NT2/D1 (cell line): ENCODE measurements around the gene CHRNB2.

Experiments
- DNase-seq: peaks from one replicate; pipeline ENCODE4 v3.0.0-alpha.2; 2011; ENCODE audit warnings: low read depth, low spot score
- H3K27me3 ChIP-seq: 2 replicates; pipeline ENCODE4 v1.6.0; 2011; ENCODE audit warnings: mild to moderate bottlenecking; ENCODE audit not compliant: insufficient read length, insufficient read depth
- H3K36me3 ChIP-seq: 2 replicates; pipeline ENCODE4 v1.6.1; 2011; ENCODE audit warnings: mild to moderate bottlenecking, low read length, mixed read lengths; ENCODE audit not compliant: insufficient read depth, insufficient read length
- H3K4me1 ChIP-seq: 2 replicates; pipeline ENCODE4 v1.5.1; 2011; ENCODE audit not compliant: insufficient read depth, insufficient read length
- H3K4me3 ChIP-seq: 2 replicates; pipeline ENCODE4 v1.5.1; 2011; ENCODE audit warnings: low read depth; ENCODE audit not compliant: insufficient read length
- H3K9ac ChIP-seq: 2 replicates; pipeline ENCODE4 v1.6.0; 2011; ENCODE audit warnings: low read depth; ENCODE audit not compliant: insufficient read length
- H3K9me3 ChIP-seq: 2 replicates; pipeline ENCODE4 v1.5.1; 2011; ENCODE audit warnings: mild to moderate bottlenecking, low read length; ENCODE audit not compliant: insufficient read depth
- SUZ12 ChIP-seq: IDR thresholded peaks from 2 replicates; pipeline ENCODE4 v1.6.1; 2011; ENCODE audit not compliant: insufficient read length, insufficient read depth; ENCODE audit errors: extremely low read depth
- YY1 ChIP-seq: IDR thresholded peaks from 2 replicates; pipeline ENCODE4 v1.6.1; 2011; ENCODE audit not compliant: insufficient read length, insufficient read depth
- ZNF274 ChIP-seq: IDR thresholded peaks from 2 replicates; pipeline ENCODE4 v1.6.1; 2011; ENCODE audit warnings: mild to moderate bottlenecking, low read depth, low read length

Gene CHRNB2

DNA sequence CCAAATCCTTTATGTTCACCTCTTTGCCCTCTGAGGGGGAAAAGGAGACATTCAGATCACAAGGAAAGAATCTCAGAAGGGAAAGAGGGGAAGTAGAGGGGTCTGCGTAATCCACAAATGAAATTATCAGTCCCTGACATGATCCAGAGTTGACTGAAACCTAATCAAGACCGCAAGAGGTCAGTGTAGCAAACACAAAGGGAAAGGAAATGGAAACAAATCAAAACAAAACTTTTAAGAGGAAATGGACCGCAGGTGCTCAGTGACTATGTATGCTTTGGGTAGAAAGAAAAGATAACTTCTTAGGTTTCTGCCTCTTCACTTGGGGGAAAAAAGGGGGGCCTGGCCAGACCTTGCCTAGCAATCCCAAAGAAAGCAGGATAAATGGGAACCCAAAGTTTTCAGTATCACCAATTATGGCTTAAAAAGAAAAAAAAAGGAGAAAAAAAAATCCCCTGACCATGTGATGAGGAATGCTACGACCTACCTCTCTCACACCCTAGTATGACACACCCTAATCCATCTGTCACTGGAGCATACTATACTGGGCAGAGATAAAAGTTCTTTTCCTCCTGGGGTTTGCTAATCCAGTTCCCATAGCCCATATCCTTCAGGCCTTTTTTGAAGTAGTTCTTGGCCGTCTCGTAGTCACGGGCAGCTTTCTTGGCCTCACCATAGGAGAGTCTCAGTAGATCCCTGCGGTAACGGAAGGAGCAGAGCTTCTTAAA is 16.9 kb downstream of the CHRNB2 start:
- no peaks in the 10 kb centered on the region for H3K27me3 ChIP-seq
- H3K4me1 ChIP-seq = no peaks in the 10 kb centered on the region
- no peak overlapping the region for H3K9ac ChIP-seq
- no peak overlapping the region for H3K4me3 ChIP-seq
- no peak for TF ChIP-seq SUZ12
- TF ChIP-seq YY1 = no peak
- TF ChIP-seq ZNF274 = no peak
- peaks cover 98% of the 10 kb centered on the region for H3K36me3 ChIP-seq
- no peak for DNase-seq
- H3K9me3 ChIP-seq = no peaks in the 10 kb centered on the region

DNA sequence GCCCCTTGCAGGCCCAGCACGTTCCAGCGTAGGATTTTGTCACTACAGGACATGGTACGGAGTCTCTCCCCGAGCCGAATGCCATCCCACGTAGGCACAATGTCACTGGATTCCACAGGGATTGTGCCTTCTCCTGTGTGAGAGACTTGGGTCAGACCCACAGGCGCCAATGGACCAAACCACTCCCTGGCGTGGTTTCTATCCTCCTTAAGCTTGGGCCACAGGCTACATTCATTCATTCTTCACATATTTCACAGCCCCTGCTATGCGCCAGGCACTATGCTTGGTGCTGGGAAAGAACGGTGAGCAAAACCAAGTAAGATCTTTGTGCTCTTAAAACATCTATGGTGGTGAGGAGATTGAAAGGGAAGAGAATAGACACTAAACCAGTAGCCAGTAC is 18.7 kb downstream of the CHRNB2 start:
- Histone ChIP-seq H3K36me3 (peaks cover 98% of the 10 kb centered on the region), H3K9me3 (no peaks in the 10 kb centered on the region)
- no peak for TF ChIP-seq ZNF274

DNA sequence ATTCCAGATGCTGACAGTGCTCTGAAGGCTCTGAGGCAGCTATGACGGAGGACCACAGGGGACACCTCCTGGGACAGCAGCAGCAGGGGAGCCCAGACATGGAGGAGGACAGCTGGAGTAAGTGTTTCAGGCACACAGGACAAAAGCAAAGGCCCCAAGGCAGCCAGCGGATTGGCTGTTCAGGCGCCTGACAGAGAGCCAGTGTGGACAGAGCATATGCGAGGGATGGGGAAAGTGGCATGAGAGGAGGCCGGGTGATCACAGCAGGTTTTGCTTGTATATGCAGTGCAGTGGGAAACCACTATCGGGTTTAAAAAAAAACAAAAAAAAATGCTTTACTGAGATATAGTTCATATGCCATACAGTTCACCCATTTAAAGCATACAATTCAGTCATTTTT is 19.1 kb downstream of the CHRNB2 start:
- H3K4me1 ChIP-seq = no peaks in the 10 kb centered on the region
- no peaks in the 10 kb centered on the region for H3K27me3 ChIP-seq
- no peak for DNase-seq
- no peak overlapping the region for H3K9ac ChIP-seq
- H3K9me3 ChIP-seq = no peaks in the 10 kb centered on the region
- peaks cover 100% of the 10 kb centered on the region for H3K36me3 ChIP-seq
- TF ChIP-seq SUZ12 = no peak
- no peak for TF ChIP-seq YY1
- no peak for TF ChIP-seq ZNF274
- no peak overlapping the region for H3K4me3 ChIP-seq

More for the DNA sequence above, 18.7 kb downstream of the CHRNB2 start:
- Histone ChIP-seq H3K27me3 (no peaks in the 10 kb centered on the region), H3K4me1 (no peaks in the 10 kb centered on the region), H3K4me3 (no peak overlapping the region), H3K9ac (no peak overlapping the region)
- no peak for DNase-seq

DNA sequence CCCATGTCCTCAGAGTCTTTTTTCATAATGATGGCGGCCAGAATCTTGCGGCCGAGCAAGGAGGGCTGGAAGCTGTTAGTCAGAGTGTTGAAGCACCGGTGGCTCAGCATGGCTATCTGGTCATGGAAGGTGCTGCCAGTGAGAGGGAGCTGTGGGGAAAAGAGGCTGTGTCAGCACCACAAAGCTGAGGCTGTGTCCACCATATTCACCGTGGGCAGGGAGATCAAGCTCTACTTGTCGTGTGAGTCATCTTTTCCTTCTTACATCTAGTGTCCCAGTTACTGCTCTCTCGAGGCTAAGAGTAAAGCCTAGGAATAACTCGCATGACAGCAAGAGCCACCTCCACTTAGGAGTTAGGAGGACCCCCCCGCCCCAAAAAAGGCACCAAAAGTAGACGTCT is 22.2 kb downstream of the CHRNB2 start:
- Histone ChIP-seq H3K9ac (no peak overlapping the region), H3K27me3 (no peaks in the 10 kb centered on the region), H3K4me3 (no peak overlapping the region), H3K9me3 (no peaks in the 10 kb centered on the region), H3K36me3 (peaks cover 99% of the 10 kb centered on the region), H3K4me1 (no peaks in the 10 kb centered on the region)
- TF ChIP-seq YY1 = no peak
- DNase-seq = no peak

DNA sequence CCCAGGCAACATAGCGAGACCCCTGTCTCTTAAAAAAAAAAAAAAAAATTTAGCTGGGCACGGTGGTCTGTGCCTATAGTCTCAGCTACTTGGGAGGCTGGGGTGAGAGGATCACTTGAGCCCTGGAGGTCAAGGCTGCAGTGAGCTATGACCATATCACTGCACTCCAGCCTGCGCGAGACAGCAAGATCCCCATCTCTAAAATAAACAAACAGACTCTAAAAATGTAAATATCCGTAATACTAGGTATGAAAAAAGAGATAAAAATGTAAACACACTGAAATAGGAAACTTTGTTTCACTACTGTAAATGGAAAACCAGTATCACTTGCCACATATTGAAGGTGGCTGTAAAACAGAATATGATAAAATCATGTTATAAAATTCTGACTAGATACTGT is 23.2 kb downstream of the CHRNB2 start:
- H3K27me3 ChIP-seq = no peaks in the 10 kb centered on the region
- H3K4me3 ChIP-seq = no peak overlapping the region
- H3K9ac ChIP-seq = no peak overlapping the region
- H3K4me1 ChIP-seq = no peaks in the 10 kb centered on the region
- no peak for TF ChIP-seq SUZ12
- no peak for TF ChIP-seq ZNF274
- TF ChIP-seq YY1 = no peak
- DNase-seq = no peak
- H3K9me3 ChIP-seq = no peaks in the 10 kb centered on the region
- peaks cover 99% of the 10 kb centered on the region for H3K36me3 ChIP-seq

DNA sequence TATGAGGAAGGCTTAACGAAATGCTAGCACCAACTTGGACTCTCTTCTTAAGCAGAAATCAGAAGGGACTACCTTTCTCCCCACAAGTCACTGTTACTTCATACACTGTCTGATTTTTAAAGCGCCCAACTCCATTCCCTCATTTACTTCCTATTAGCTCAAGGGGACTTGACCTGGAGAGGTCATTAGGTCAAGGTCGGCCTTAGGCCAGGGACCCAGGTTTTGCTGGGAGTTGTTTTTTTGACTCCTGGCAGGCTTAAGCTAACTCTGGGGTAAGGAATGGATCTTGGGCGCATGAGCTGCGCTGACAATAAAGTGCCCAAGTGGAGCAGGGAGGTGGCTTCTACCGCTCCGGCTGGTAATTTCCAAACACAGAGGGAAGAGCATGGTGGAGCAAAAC is 23.6 kb downstream of the CHRNB2 start:
- DNase-seq = no peak
- H3K27me3 ChIP-seq = no peaks in the 10 kb centered on the region
- H3K9me3 ChIP-seq = no peaks in the 10 kb centered on the region
- no peak overlapping the region for H3K9ac ChIP-seq
- H3K36me3 ChIP-seq = peaks cover 99% of the 10 kb centered on the region
- TF ChIP-seq SUZ12 = no peak
- no peak for TF ChIP-seq YY1
- no peak for TF ChIP-seq ZNF274
- no peak overlapping the region for H3K4me3 ChIP-seq
- H3K4me1 ChIP-seq = no peaks in the 10 kb centered on the region

DNA sequence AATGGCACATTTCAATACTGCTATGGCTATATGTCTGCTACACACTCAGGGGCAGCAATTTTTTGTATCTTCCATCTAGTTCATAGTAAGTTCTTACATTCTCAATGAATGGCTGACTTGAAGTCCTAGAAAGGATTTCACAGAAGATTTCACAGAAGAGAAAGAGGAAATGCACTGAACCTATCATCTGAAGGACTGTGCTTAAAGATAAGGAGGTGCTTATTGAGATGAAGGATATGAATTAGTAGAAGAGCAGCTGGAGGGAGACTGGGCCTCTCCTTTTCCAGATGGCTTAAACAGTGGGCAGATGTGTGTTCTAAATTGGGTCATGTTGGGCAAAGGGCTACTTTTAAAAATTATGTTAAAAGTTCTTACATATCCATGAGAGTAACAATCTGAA is 25.8 kb downstream of the CHRNB2 start:
- Histone ChIP-seq H3K36me3 (peaks cover 99% of the 10 kb centered on the region), H3K9me3 (no peaks in the 10 kb centered on the region), H3K27me3 (no peaks in the 10 kb centered on the region), H3K4me3 (no peak overlapping the region), H3K4me1 (no peaks in the 10 kb centered on the region), H3K9ac (no peak overlapping the region)
- TF ChIP-seq SUZ12 = no peak
- no peak for TF ChIP-seq YY1
- TF ChIP-seq ZNF274 = no peak
- DNase-seq = no peak
